Measurements from ENCODE around the gene CHIT1. TPM values are rescaled to one million over a fixed set of nuclear protein-coding genes. Genes with fewer than 3 reads are reported as not detected.

Gene CHIT1
- total RNA-seq, 1 donor from 2014 or later: not detected

DNA sequence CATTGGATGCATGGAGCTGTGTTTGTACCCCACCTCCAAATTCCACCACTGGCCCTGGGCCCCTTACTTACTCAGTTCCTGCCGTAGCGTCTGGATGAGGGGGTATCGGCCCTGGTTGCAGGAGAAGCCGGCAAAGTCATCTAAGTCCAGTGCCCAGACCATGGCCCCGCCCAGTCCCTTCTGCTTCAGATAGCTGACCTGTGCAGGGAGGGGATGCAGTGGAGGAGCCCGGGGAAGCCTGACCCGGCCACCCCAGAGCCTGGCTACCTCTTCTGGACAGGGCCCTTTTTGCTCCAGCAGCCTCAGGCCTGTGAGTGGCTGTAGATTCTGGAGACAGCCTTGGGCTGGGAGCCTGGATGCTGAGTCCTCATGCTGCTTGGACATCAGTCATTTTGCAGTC is 11.8 kb downstream of the CHIT1 start:
- Mint-ChIP-seq H3K4me1 (ENCODE audit: low read depth, unreplicated experiment) (peaks cover 2% of the 10 kb centered on the region), H3K27me3 (ENCODE audit: low read depth, unreplicated experiment) (peaks cover 75% of the 10 kb centered on the region)

GRCh38 chr1:203217139-203217655 is 12.3 kb downstream of the CHIT1 start:
- Mint-ChIP-seq H3K4me3 (ENCODE audit: unreplicated experiment) (no peak overlapping the region), H3K9me3 (ENCODE audit: unreplicated experiment) (no peaks in the 10 kb centered on the region), H3K27me3 (ENCODE audit: low read depth, unreplicated experiment) (peaks cover 72% of the 10 kb centered on the region), H3K36me3 (ENCODE audit: low read depth, unreplicated experiment) (no peaks in the 10 kb centered on the region), H3K4me1 (ENCODE audit: low read depth, unreplicated experiment) (peaks cover 2% of the 10 kb centered on the region), H3K27ac (ENCODE audit: unreplicated experiment) (no peak overlapping the region)
- no peaks in the 10 kb centered on the region for H3K36me3 ChIP-seq (ENCODE audit: insufficient read depth, low read length)
- DNase-seq (ENCODE audit: low read depth): no peak
- no peak overlapping the region for H3K4me3 ChIP-seq (ENCODE audit: insufficient read depth, low read depth, low read length)
- H3K4me1 ChIP-seq (ENCODE audit: insufficient read depth, low read length): no peaks in the 10 kb centered on the region
- no peak overlapping the region for H3K4me2 ChIP-seq (ENCODE audit: low read length)
- no peaks in the 10 kb centered on the region for H3K79me2 ChIP-seq (ENCODE audit: insufficient read depth, low read length)
- no peak for TF ChIP-seq CTCF (IDR thresholded peaks at IDR 0.05; ENCODE audit: insufficient read depth, low read depth, low read length)
- TF ChIP-seq EZH2 (IDR thresholded peaks at IDR 0.05; ENCODE audit: insufficient read depth, low read length): no peak
- H3K27me3 ChIP-seq (ENCODE audit: insufficient read depth, low read length): peaks cover 27% of the 10 kb centered on the region
- H3K9me3 ChIP-seq (ENCODE audit: insufficient read depth, low read depth, low read length): no peaks in the 10 kb centered on the region
- no peak overlapping the region for H3K27ac ChIP-seq (ENCODE audit: low read depth, low read length)
- no peaks in the 10 kb centered on the region for H4K20me1 ChIP-seq (ENCODE audit: insufficient read depth, low read length)
- no peak overlapping the region for H3K9ac ChIP-seq (ENCODE audit: low read length)
- no peak overlapping the region for H2AFZ ChIP-seq (ENCODE audit: low read depth, low read length)
- FAIRE-seq: no peak

More for the DNA sequence above, 11.8 kb downstream of the CHIT1 start:
- Histone ChIP-seq H3K4me2 (ENCODE audit: low read length) (no peak overlapping the region), H3K4me1 (ENCODE audit: insufficient read depth, low read length) (no peaks in the 10 kb centered on the region), H3K4me3 (ENCODE audit: insufficient read depth, low read depth, low read length) (no peak overlapping the region), H3K79me2 (ENCODE audit: insufficient read depth, low read length) (no peaks in the 10 kb centered on the region), H4K20me1 (ENCODE audit: insufficient read depth, low read length) (no peaks in the 10 kb centered on the region), H2AFZ (ENCODE audit: low read depth, low read length) (no peak overlapping the region), H3K27me3 (ENCODE audit: insufficient read depth, low read length) (peaks cover 27% of the 10 kb centered on the region), H3K36me3 (ENCODE audit: insufficient read depth, low read length) (no peaks in the 10 kb centered on the region), H3K27ac (ENCODE audit: low read depth, low read length) (no peak overlapping the region), H3K9ac (ENCODE audit: low read length) (no peak overlapping the region), H3K9me3 (ENCODE audit: insufficient read depth, low read depth, low read length) (no peaks in the 10 kb centered on the region)
- no peaks in the 10 kb centered on the region for H3K9me3 Mint-ChIP-seq (ENCODE audit: unreplicated experiment)
- FAIRE-seq (no peak), DNase-seq (ENCODE audit: low read depth) (no peak)
- H3K36me3 Mint-ChIP-seq (ENCODE audit: low read depth, unreplicated experiment): no peaks in the 10 kb centered on the region
- H3K27ac Mint-ChIP-seq (ENCODE audit: unreplicated experiment): no peak overlapping the region
- TF ChIP-seq EZH2 (IDR thresholded peaks at IDR 0.05; ENCODE audit: insufficient read depth, low read length) (no peak), CTCF (IDR thresholded peaks at IDR 0.05; ENCODE audit: insufficient read depth, low read depth, low read length) (no peak)
- no peak overlapping the region for H3K4me3 Mint-ChIP-seq (ENCODE audit: unreplicated experiment)

- Histone ChIP-seq H3K79me2 (ENCODE audit: insufficient read depth, low read length) (no peaks in the 10 kb centered on the region), H3K27ac (ENCODE audit: low read depth, low read length) (no peak overlapping the region), H3K27me3 (ENCODE audit: insufficient read depth, low read length) (peaks cover 27% of the 10 kb centered on the region), H3K9me3 (ENCODE audit: insufficient read depth, low read depth, low read length) (no peaks in the 10 kb centered on the region), H3K4me1 (ENCODE audit: insufficient read depth, low read length) (no peaks in the 10 kb centered on the region), H3K4me3 (ENCODE audit: insufficient read depth, low read depth, low read length) (no peak overlapping the region), H3K36me3 (ENCODE audit: insufficient read depth, low read length) (no peaks in the 10 kb centered on the region), H3K9ac (ENCODE audit: low read length) (no peak overlapping the region), H2AFZ (ENCODE audit: low read depth, low read length) (no peak overlapping the region), H3K4me2 (ENCODE audit: low read length) (no peak overlapping the region), H4K20me1 (ENCODE audit: insufficient read depth, low read length) (no peaks in the 10 kb centered on the region)
- DNase-seq (ENCODE audit: low read depth) (peak; percentile 20), FAIRE-seq (no peak)
- H3K4me3 Mint-ChIP-seq (ENCODE audit: unreplicated experiment): no peak overlapping the region
- peaks cover 2% of the 10 kb centered on the region for H3K4me1 Mint-ChIP-seq (ENCODE audit: low read depth, unreplicated experiment)
- no peak for TF ChIP-seq EZH2 (IDR thresholded peaks at IDR 0.05; ENCODE audit: insufficient read depth, low read length)
- peak; percentile 73 for TF ChIP-seq CTCF (IDR thresholded peaks at IDR 0.05; ENCODE audit: insufficient read depth, low read depth, low read length)
- H3K36me3 Mint-ChIP-seq (ENCODE audit: low read depth, unreplicated experiment): no peaks in the 10 kb centered on the region
- H3K27ac Mint-ChIP-seq (ENCODE audit: unreplicated experiment): no peak overlapping the region
- H3K27me3 Mint-ChIP-seq (ENCODE audit: low read depth, unreplicated experiment): peaks cover 74% of the 10 kb centered on the region
- H3K9me3 Mint-ChIP-seq (ENCODE audit: unreplicated experiment): no peaks in the 10 kb centered on the region
Observed at GRCh38 chr1:203216274-203217138, 13.0 kb downstream of the CHIT1 start.

Data from astrocyte (in vitro differentiated cells and primary cell).